ENCODE results near the gene PLAAT3.

PLAAT3 gene

DNA sequence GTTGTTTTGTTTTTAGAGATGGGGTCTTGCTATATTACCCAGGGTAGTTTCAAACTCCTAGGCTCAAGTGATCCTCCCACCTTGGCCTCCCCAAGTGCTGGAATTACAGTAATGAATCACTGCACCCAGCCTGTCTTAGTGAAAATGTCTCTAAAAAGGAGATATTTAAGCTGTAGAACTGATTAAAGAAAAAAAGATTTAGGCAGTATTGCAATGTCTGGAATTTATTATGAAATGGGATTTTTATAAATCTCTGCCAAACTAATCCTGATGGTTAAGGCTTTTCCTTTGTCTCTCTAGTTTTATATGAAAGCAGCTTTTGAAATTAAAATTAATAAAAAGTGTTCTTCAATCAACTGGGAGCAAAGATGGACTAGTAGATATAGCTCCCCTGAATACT lies 2.1 kb downstream of the PLAAT3 start:
- Histone ChIP-seq H3K36me3 (ENCODE audit: insufficient read depth, low read length) (no peaks in the 10 kb centered on the region), H3K27ac (ENCODE audit: low read length) (no peak overlapping the region), H3K9me3 (ENCODE audit: insufficient read depth, low read length, severe bottlenecking) (no peaks in the 10 kb centered on the region), H3K4me2 (ENCODE audit: insufficient read depth, low read length) (no peak overlapping the region), H3K27me3 (ENCODE audit: insufficient read depth, low read length, poor library complexity) (no peaks in the 10 kb centered on the region), H2AFZ (ENCODE audit: low read depth, low read length) (no peak overlapping the region), H3K4me1 (ENCODE audit: insufficient read depth, low read length) (no peaks in the 10 kb centered on the region), H3K9ac (ENCODE audit: low read depth, low read length) (no peak overlapping the region), H4K20me1 (ENCODE audit: insufficient read depth, low read length) (no peaks in the 10 kb centered on the region), H3K4me3 (ENCODE audit: low read depth in 1 of 2, low read length in 2 of 2) (no peak overlapping the region), H3K79me2 (ENCODE audit: insufficient read depth, low read length) (no peaks in the 10 kb centered on the region)
- DNase-seq (no peak), ATAC-seq (ENCODE audit: insufficient read depth, low read depth) (no peak)
- TF ChIP-seq, protein P1, sequence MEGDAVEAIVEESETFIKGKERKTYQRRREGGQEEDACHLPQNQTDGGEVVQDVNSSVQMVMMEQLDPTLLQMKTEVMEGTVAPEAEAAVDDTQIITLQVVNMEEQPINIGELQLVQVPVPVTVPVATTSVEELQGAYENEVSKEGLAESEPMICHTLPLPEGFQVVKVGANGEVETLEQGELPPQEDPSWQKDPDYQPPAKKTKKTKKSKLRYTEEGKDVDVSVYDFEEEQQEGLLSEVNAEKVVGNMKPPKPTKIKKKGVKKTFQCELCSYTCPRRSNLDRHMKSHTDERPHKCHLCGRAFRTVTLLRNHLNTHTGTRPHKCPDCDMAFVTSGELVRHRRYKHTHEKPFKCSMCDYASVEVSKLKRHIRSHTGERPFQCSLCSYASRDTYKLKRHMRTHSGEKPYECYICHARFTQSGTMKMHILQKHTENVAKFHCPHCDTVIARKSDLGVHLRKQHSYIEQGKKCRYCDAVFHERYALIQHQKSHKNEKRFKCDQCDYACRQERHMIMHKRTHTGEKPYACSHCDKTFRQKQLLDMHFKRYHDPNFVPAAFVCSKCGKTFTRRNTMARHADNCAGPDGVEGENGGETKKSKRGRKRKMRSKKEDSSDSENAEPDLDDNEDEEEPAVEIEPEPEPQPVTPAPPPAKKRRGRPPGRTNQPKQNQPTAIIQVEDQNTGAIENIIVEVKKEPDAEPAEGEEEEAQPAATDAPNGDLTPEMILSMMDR (IDR thresholded peaks at IDR 0.05; ENCODE audit: borderline replicate concordance, extremely low read depth, low read length, poor library complexity, severe bottlenecking): no peak

DNA sequence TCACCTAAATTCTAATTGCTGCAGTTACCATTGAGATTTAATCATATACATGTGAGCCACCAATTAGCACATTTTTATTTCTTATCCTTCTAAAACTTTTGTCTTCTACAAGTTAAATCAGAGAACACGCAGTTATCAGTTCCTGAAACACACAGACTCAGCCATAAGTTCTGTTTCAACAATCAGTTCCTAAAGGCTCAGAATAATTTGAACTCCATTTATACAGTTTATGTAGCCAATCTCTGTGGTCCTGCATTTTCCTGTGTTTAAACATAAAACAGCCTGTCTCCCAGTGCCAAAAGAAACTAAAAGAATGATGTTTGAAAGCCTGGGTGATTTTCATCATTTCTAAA lies 2.9 kb downstream of the PLAAT3 start:
- Histone ChIP-seq H2AFZ (ENCODE audit: low read depth, low read length) (no peak overlapping the region), H3K4me1 (ENCODE audit: insufficient read depth, low read length) (no peaks in the 10 kb centered on the region), H4K20me1 (ENCODE audit: insufficient read depth, low read length) (no peaks in the 10 kb centered on the region), H3K4me3 (ENCODE audit: low read depth in 1 of 2, low read length in 2 of 2) (no peak overlapping the region), H3K9me3 (ENCODE audit: insufficient read depth, low read length, severe bottlenecking) (no peaks in the 10 kb centered on the region), H3K4me2 (ENCODE audit: insufficient read depth, low read length) (no peak overlapping the region), H3K27ac (ENCODE audit: low read length) (no peak overlapping the region), H3K79me2 (ENCODE audit: insufficient read depth, low read length) (no peaks in the 10 kb centered on the region), H3K36me3 (ENCODE audit: insufficient read depth, low read length) (no peaks in the 10 kb centered on the region), H3K27me3 (ENCODE audit: insufficient read depth, low read length, poor library complexity) (no peaks in the 10 kb centered on the region), H3K9ac (ENCODE audit: low read depth, low read length) (no peak overlapping the region)
- no peak for ATAC-seq (ENCODE audit: insufficient read depth, low read depth)
- DNase-seq: no peak
- TF ChIP-seq, protein P1 (IDR thresholded peaks at IDR 0.05; ENCODE audit: borderline replicate concordance, extremely low read depth, low read length, poor library complexity, severe bottlenecking): no peak
- TF ChIP-seq EZH2 (IDR thresholded peaks at IDR 0.05; ENCODE audit: borderline replicate concordance, low read depth, low read length, severe bottlenecking): no peak

DNA sequence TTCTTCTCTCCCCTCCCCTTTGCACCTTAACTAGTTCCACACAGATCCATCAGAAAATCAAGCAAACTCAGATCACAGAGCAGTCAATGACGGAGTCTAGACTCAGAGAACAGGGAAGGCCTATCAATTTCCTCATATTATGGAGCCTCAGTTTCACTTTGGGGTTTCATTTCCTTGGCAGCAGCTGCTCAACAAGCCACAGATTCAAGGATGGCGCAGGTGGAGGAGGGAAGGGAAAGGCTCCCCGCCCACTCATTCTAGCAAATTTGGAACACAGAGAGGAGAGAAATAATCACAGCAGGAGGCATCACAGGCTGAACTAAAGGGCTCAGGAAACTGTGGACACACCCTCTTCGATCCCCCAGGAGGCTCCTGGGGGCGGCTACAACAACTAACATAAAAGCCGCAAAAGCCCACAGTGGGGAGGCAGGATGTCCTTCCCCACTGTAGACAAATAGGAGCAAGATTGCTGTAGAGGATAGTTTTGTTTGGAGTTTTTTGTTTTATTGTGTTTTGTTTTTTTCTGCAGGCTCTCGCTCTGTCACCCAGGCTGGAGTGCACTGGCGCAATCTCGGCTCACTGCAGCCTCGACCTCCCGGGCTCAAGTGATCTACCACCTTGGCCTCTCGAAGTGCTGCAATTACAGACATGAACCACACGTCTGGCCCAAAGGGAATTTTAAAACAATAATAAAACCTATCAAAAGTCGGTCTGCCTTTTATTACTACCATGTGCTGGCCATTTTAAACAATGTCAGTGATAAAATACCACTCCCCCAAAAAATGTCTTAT lies 3.4 kb downstream of the PLAAT3 start:
- H3K9ac ChIP-seq (ENCODE audit: low read depth, low read length): no peak overlapping the region
- H2AFZ ChIP-seq (ENCODE audit: low read depth, low read length): no peak overlapping the region
- no peak overlapping the region for H3K4me2 ChIP-seq (ENCODE audit: insufficient read depth, low read length)
- H3K4me1 ChIP-seq (ENCODE audit: insufficient read depth, low read length): no peaks in the 10 kb centered on the region
- no peak overlapping the region for H3K27ac ChIP-seq (ENCODE audit: low read length)
- no peaks in the 10 kb centered on the region for H3K27me3 ChIP-seq (ENCODE audit: insufficient read depth, low read length, poor library complexity)
- DNase-seq (no peak), ATAC-seq (ENCODE audit: insufficient read depth, low read depth) (no peak)
- H4K20me1 ChIP-seq (ENCODE audit: insufficient read depth, low read length): no peaks in the 10 kb centered on the region
- no peaks in the 10 kb centered on the region for H3K9me3 ChIP-seq (ENCODE audit: insufficient read depth, low read length, severe bottlenecking)
- TF ChIP-seq EZH2 (IDR thresholded peaks at IDR 0.05; ENCODE audit: borderline replicate concordance, low read depth, low read length, severe bottlenecking): no peak
- TF ChIP-seq, protein P1 (IDR thresholded peaks at IDR 0.05; ENCODE audit: borderline replicate concordance, extremely low read depth, low read length, poor library complexity, severe bottlenecking): no peak
- H3K79me2 ChIP-seq (ENCODE audit: insufficient read depth, low read length): no peaks in the 10 kb centered on the region
- H3K36me3 ChIP-seq (ENCODE audit: insufficient read depth, low read length): no peaks in the 10 kb centered on the region
- H3K4me3 ChIP-seq (ENCODE audit: low read depth in 1 of 2, low read length in 2 of 2): no peak overlapping the region
